B cell (primary cell): ENCODE data around the gene SHLD2. TPM values are rescaled to one million over a fixed set of nuclear protein-coding genes. Genes with fewer than 3 reads are reported as not detected.

Experiments
- ATAC-seq: fragments of 200-7000 bp; cut with Tn5 transposase; one replicate; pipeline ENCODE4 v1.10.0; 2021; ENCODE audit warnings: low read depth, mild to moderate bottlenecking, moderate number of reproducible peaks, moderate library complexity
- CTCF ChIA-PET: fragments of 350-600 bp; sonication (Branson Sonifier 250); formaldehyde crosslinking; loops from one replicate; lab custom pipeline; 2021; ENCODE audit warnings: antibody characterized with exemption, inconsistent platforms; lab: Charles Lee
- POLR2A ChIA-PET: fragments of 350-600 bp; sonication (Branson Sonifier 250); formaldehyde crosslinking; loops from one replicate; lab custom pipeline; 2021; ENCODE audit warnings: antibody characterized with exemption; lab: Charles Lee
- DNase-seq: peaks from one replicate; pipeline ENCODE4 v3.0.0; 2013
- H2AFZ ChIP-seq: 2 replicates; pipeline ENCODE4 v1.6.1; 2012; ENCODE audit warnings: mild to moderate bottlenecking, low read depth, low read length; ENCODE audit not compliant: insufficient read depth, poor library complexity, severe bottlenecking
- H3K27ac ChIP-seq, 2 donors: 1 replicate in 1 of 2; 2 replicates in 1 of 2; pipeline ENCODE4 v1.5.1; 2012 to 2013; ENCODE audit warnings: low read length in 2 of 2, mild to moderate bottlenecking in 2 of 2, moderate library complexity in 1 of 2
- H3K27me3 ChIP-seq, 4 experiments: fragments of 200-600 bp in 1 of 4; sonication (generic) in 1 of 4; replicated peaks in 1 of 4; 1 replicate in 2 of 4; 2 replicates in 2 of 4; pipeline versions ENCODE4 v1.6.1 to v1.7.0; 2013 to 2016; ENCODE audit warnings: low read length in 3 of 4, mild to moderate bottlenecking in 2 of 4, mixed read lengths in 1 of 4, moderate library complexity in 1 of 4; ENCODE audit not compliant: insufficient read depth in 4 of 4, control insufficient read depth in 3 of 4; ENCODE audit errors: control extremely low read depth in 1 of 4
- H3K36me3 ChIP-seq, 2 experiments: replicated peaks in 1 of 2; 1 replicate in 1 of 2; 2 replicates in 1 of 2; pipeline versions ENCODE4 v1.6.1 to v1.7.1; 2013; ENCODE audit warnings: low read length in 1 of 2; ENCODE audit not compliant: insufficient read depth in 2 of 2, control insufficient read depth in 1 of 2; ENCODE audit errors: control extremely low read depth in 1 of 2, extremely low read depth in 1 of 2
- H3K4me1 ChIP-seq, 2 donors: fragments of 200-600 bp in 1 of 2; sonication (generic) in 1 of 2; 1 replicate in 1 of 2; 2 replicates in 1 of 2; pipeline versions ENCODE4 v1.5.1 to v1.6.1; 2013 to 2017; ENCODE audit warnings: low read length in 2 of 2; ENCODE audit not compliant: control insufficient read depth in 2 of 2, insufficient read depth in 2 of 2
- H3K4me2 ChIP-seq: replicated peaks from 2 replicates; pipeline ENCODE3; 2012; ENCODE audit warnings: mild to moderate bottlenecking, low read depth, low read length; ENCODE audit not compliant: poor library complexity, severe bottlenecking
- H3K4me3 ChIP-seq, 5 experiments: fragments of 200-600 bp in 1 of 5; sonication (generic) in 1 of 5; 1 replicate in 3 of 5; 2 replicates in 2 of 5; pipeline versions ENCODE4 v1.5.1 to v1.7.0; 2011 to 2016; ENCODE audit warnings: low read length in 4 of 5, mild to moderate bottlenecking in 4 of 5, low read depth in 2 of 5, control low read depth in 1 of 5, moderate library complexity in 1 of 5; ENCODE audit not compliant: insufficient read depth in 1 of 5; ENCODE audit errors: control extremely low read depth in 1 of 5, extremely low read depth in 1 of 5
- H3K79me2 ChIP-seq: fragments of 200-600 bp; sonication (generic); one replicate; pipeline ENCODE4 v1.6.0; 2016; ENCODE audit warnings: low read length; ENCODE audit not compliant: control insufficient read depth, insufficient read depth
- H3K9ac ChIP-seq: fragments of 200-600 bp; sonication (generic); 2 replicates; pipeline ENCODE4 v1.6.1; 2017; ENCODE audit warnings: mild to moderate bottlenecking, low read length, moderate library complexity
- H3K9me3 ChIP-seq, 3 donors: one replicate each; pipeline versions ENCODE4 v1.6.1 to v1.7.1; 2013; ENCODE audit warnings: low read length in 2 of 3; ENCODE audit not compliant: control insufficient read depth in 2 of 3, insufficient read depth in 1 of 3; ENCODE audit errors: control extremely low read depth in 1 of 3
- H4K20me1 ChIP-seq: 2 replicates; pipeline ENCODE4 v1.6.0; 2012; ENCODE audit warnings: mild to moderate bottlenecking, low read length; ENCODE audit not compliant: insufficient read depth, control insufficient read depth, poor library complexity, severe bottlenecking
- H3K27ac Mint-ChIP-seq: one replicate; pipeline ENCODE4 v1.8.0; 2021; ENCODE audit warnings: mixed read lengths
- H3K27me3 Mint-ChIP-seq: one replicate; pipeline ENCODE4 v1.8.0; 2021; ENCODE audit warnings: mixed read lengths
- H3K4me1 Mint-ChIP-seq: one replicate; pipeline ENCODE4 v1.8.0; 2021; ENCODE audit warnings: mixed read lengths
- H3K4me3 Mint-ChIP-seq: one replicate; pipeline ENCODE4 v1.8.0; 2021; ENCODE audit warnings: mixed read lengths
- H3K9me3 Mint-ChIP-seq: one replicate; pipeline ENCODE4 v1.8.0; 2022; ENCODE audit warnings: mixed read lengths; ENCODE audit not compliant: insufficient read depth
- CTCF ChIP-seq: fragments of 200-600 bp; IDR thresholded peaks from one replicate; pipeline ENCODE4 v1.8.0; 2022; ENCODE audit warnings: antibody characterized with exemption, mild to moderate bottlenecking
- EZH2 ChIP-seq: IDR thresholded peaks from 2 replicates; pipeline ENCODE4 v1.6.1; 2012; ENCODE audit warnings: borderline replicate concordance, low read depth, mild to moderate bottlenecking, moderate library complexity, low read length; ENCODE audit not compliant: insufficient read depth, poor library complexity, severe bottlenecking
- WGBS: methylation state at CpG from one replicate; pipeline ENCODE4 v1.1.5; 2013; ENCODE audit warnings: missing lambda C conversion rate; ENCODE audit not compliant: insufficient coverage; 5-methylcytosine and 5-hydroxymethylcytosine counted together
- intact Hi-C: fragments of 100-400 bp; cut with micrococcal nuclease; formaldehyde crosslinking; loops from one replicate; pipeline ENCODE4 v1.10.0; 2022
- polyA plus RNA-seq: library from polyadenylated mRNA; depleted of rRNA; stranded (reverse); fragments of >200 nt; gene quantifications from 2 replicates; pipeline ENCODE4 v1.2.3, GENCODE V29; 2012
- total RNA-seq, 2 donors: library from RNA; stranded (reverse); fragments of 120-200 nt in 1 of 2; gene quantifications; 1 replicate in 1 of 2; 2 replicates in 1 of 2; pipeline versions ENCODE4 v1.2.3 to v1.2.4, GENCODE V29; 2013 to 2022

SHLD2 gene
- total and polyA plus RNA-seq, 2 donors (not counting 1 experiment from before 2014, with no cell fraction given), result 9.0 to 22.3 TPM

DNA sequence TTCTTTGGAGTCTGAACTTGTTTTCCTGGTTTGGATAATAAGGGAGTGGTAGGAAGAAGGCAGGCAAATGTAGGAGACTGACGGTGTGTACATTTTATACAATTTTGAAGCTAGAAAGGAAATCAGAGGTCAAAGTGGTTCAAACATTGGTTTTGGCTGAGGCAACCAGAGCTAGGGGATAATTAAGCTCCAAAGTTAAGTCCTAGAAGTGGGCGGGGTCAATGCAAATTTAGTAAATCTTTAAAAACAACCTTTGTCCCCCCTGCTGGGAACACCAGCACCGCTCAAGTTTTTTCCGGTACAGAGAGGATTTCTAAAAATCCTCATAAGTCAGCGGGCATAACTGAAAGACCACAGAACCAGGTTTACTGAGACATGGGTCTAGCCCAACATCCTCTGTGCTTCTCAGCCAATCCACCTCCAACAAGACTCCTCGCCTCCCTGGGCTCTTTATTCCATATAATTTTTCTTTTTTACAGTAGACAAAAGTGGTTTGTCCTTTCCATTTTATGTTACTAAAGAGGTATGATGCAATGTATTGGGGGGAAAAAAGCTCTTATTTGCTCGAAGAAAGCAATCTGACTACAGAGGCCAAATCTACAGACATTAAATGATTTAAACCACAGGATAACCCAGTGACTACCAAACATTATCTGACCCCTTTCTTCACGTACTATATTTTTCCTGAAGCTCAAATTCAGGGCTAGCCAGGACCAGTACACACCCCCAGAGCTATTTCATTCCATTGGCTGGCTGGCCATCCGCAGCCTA is 2.0 kb upstream of the SHLD2 start:
- Histone ChIP-seq H3K9ac (peak overlapping the region; percentile 80), H2AFZ (peak overlapping the region; percentile 81), H3K79me2 (peaks cover 77% of the 10 kb centered on the region), H3K27me3 (no peaks in the 10 kb centered on the region), H3K36me3 (peaks cover 0 to 1% of the 10 kb centered on the region in 2 experiments), H3K4me2 (peak overlapping the region; percentile 82), H3K4me3 (peak overlapping the region; percentile 55 to 79 (median 76)), H3K4me1 (peaks cover 26 to 32% of the 10 kb centered on the region in 2 donors), H4K20me1 (peaks cover 33% of the 10 kb centered on the region), H3K9me3 (no peaks in the 10 kb centered on the region), H3K27ac (peak overlapping the region in 1 of 2 donors; percentile 80)
- no peak for TF ChIP-seq EZH2
- TF ChIP-seq CTCF, result no peak
- ATAC-seq (no peak), DNase-seq (peak; percentile 35)
- peak overlapping the region; percentile 96 for H3K4me3 Mint-ChIP-seq
- peak overlapping the region; percentile 92 for H3K27ac Mint-ChIP-seq
- intact Hi-C loops, result loop anchor here (10.0 kb wide), 1 partner anchor 112 kb away; no protein-coding TSS in a partner anchor
- H3K4me1 Mint-ChIP-seq, result peaks cover 55% of the 10 kb centered on the region
- H3K9me3 Mint-ChIP-seq, result no peaks in the 10 kb centered on the region
- H3K27me3 Mint-ChIP-seq, result no peaks in the 10 kb centered on the region
- WGBS, result 7% methylated on average over 7 of the region's 9 CpGs
- ChIA-PET CTCF (interaction anchor here (0.7 to 0.9 kb wide), 2 partner anchors 122 to 404 kb away, joined by 3 read pairs; no protein-coding TSS in a partner anchor), POLR2A (no interaction called here)
